ENCODE data around the gene RAB27B. TPM values are rescaled to one million over a fixed set of nuclear protein-coding genes. Genes with fewer than 3 reads are reported as not detected.
A peak's percentile ranks its signal among the peaks of the same experiment; 100 is the strongest.

Gene RAB27B
- polyA plus RNA-seq, 4 donors: 2.0 to 7.5 (median 3.9) TPM

GRCh38 chr18:54857499-54857898 is 29.2 kb downstream of the RAB27B start:
- H3K36me3 ChIP-seq (ENCODE audit: control insufficient read depth in 3 of 3, insufficient read depth in 2 of 3, low read depth in 1 of 3, low read length in 3 of 3): no peaks in the 10 kb centered on the region
- H3K4me1 ChIP-seq (ENCODE audit: control insufficient read depth in 3 of 3, insufficient read depth in 2 of 3, low read depth in 1 of 3, low read length in 2 of 3): no peaks in the 10 kb centered on the region
- DNase-seq: no peak
- H3K27me3 ChIP-seq (ENCODE audit: control insufficient read depth in 3 of 3, insufficient read depth in 3 of 3, low read length in 3 of 3): no peaks in the 10 kb centered on the region
- no peak for FAIRE-seq
- no peak overlapping the region for H3K27ac ChIP-seq (ENCODE audit: low read depth in 1 of 3, low read length in 2 of 3)
- H3K9me3 ChIP-seq (ENCODE audit: control insufficient read depth in 2 of 2, insufficient read depth in 1 of 2, low read depth in 1 of 2, low read length in 1 of 2): no peaks in the 10 kb centered on the region
- WGBS, 3 donors: 87 to 94% (median 90%) methylated on average over 3 of the region's 3 CpGs
- no peak overlapping the region for H3K4me3 ChIP-seq (ENCODE audit: low read depth in 1 of 3, low read length in 3 of 3)

DNA sequence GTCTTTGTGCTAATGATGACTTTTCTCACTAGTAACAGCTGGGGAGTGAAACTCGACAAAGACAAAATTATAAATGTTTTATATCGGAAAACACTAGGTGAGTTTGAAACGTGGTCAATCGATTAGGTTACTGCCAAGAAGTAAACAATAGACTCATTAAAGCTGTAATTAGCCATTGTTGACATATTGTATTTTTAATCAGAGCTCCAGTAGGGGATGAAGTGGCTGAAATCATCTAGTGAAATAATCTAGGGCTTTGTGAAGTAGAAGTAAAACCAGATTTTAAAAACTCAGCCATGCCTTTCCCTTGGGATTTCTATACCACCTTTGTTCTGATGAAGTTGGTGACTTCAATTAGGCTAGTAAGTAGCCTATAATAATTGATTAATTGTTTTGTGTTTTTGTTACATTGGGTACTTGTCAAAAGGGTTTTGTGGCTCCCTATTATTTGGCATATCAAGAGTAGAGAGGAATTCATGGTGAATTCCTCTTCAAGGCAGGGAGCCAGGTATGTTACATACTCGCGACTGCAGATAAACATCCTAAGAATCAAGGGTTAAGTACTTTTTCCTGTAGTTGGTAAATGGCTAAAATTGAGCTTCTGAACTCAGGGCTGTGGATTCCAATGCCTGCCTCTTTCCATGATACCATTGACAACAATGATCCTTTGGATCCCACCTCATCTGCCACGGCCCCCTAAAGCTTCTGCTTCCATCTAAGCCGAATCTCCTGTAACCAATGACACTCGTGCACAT is 31.6 kb downstream of the RAB27B start:
- WGBS, 3 donors: 59 to 67% (median 62%) methylated on average over 9 of the region's 9 CpGs
- H3K4me1 ChIP-seq (ENCODE audit: control insufficient read depth in 3 of 3, insufficient read depth in 2 of 3, low read depth in 1 of 3, low read length in 2 of 3): no peaks in the 10 kb centered on the region
- no peak overlapping the region for H3K27ac ChIP-seq (ENCODE audit: low read depth in 1 of 3, low read length in 2 of 3)
- H3K4me3 ChIP-seq (ENCODE audit: low read depth in 1 of 3, low read length in 3 of 3): no peak overlapping the region
- H3K36me3 ChIP-seq (ENCODE audit: control insufficient read depth in 3 of 3, insufficient read depth in 2 of 3, low read depth in 1 of 3, low read length in 3 of 3): no peaks in the 10 kb centered on the region
- FAIRE-seq (peak; percentile 10), DNase-seq (peak in 1 of 2 donors; percentile 9)
- H3K9me3 ChIP-seq (ENCODE audit: control insufficient read depth in 2 of 2, insufficient read depth in 1 of 2, low read depth in 1 of 2, low read length in 1 of 2): no peaks in the 10 kb centered on the region
- H3K27me3 ChIP-seq (ENCODE audit: control insufficient read depth in 3 of 3, insufficient read depth in 3 of 3, low read length in 3 of 3): no peaks in the 10 kb centered on the region

- Histone ChIP-seq H3K9me3 (ENCODE audit: control insufficient read depth in 2 of 2, insufficient read depth in 1 of 2, low read depth in 1 of 2, low read length in 1 of 2) (no peaks in the 10 kb centered on the region), H3K27ac (ENCODE audit: low read depth in 1 of 3, low read length in 2 of 3) (no peak overlapping the region), H3K27me3 (ENCODE audit: control insufficient read depth in 3 of 3, insufficient read depth in 3 of 3, low read length in 3 of 3) (no peaks in the 10 kb centered on the region), H3K4me1 (ENCODE audit: control insufficient read depth in 3 of 3, insufficient read depth in 2 of 3, low read depth in 1 of 3, low read length in 2 of 3) (no peaks in the 10 kb centered on the region), H3K4me3 (ENCODE audit: low read depth in 1 of 3, low read length in 3 of 3) (no peak overlapping the region), H3K36me3 (ENCODE audit: control insufficient read depth in 3 of 3, insufficient read depth in 2 of 3, low read depth in 1 of 3, low read length in 3 of 3) (no peaks in the 10 kb centered on the region)
- DNase-seq (no peak), FAIRE-seq (no peak)
- WGBS, 3 donors: 51 to 59% (median 55%) methylated on average over 1 of the region's 1 CpG
These were observed 32.7 kb downstream of the RAB27B start for GRCh38 chr18:54860941-54861340.

DNA sequence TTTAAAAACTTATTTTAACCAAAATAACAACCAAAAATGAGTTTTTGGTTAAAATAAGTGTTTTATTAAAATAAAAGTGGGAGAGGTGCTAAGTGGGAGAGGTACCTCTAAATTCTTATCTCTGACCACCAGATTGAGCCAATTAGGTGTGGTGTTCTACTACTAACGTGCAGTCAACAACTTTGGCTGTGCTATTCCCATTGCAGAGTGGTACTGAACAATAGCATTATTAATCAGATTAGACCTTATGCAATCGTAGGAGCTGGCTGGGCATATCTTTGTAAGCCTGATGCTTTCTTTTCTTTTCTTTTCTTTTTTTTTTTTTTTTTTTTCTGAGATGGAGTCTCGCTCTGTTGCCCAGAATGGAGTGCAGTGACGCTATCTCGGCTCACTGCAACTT is 38.9 kb downstream of the RAB27B start:
- no peaks in the 10 kb centered on the region for H3K4me1 ChIP-seq (ENCODE audit: control insufficient read depth in 3 of 3, insufficient read depth in 2 of 3, low read depth in 1 of 3, low read length in 2 of 3)
- FAIRE-seq: no peak
- H3K9me3 ChIP-seq (ENCODE audit: control insufficient read depth in 2 of 2, insufficient read depth in 1 of 2, low read depth in 1 of 2, low read length in 1 of 2): peaks cover 0 to 4% of the 10 kb centered on the region in 2 donors
- no peaks in the 10 kb centered on the region for H3K36me3 ChIP-seq (ENCODE audit: control insufficient read depth in 3 of 3, insufficient read depth in 2 of 3, low read depth in 1 of 3, low read length in 3 of 3)
- 86 to 88% (median 88%) methylated on average over 5 of the region's 5 CpGs for WGBS, 3 donors
- no peak for DNase-seq
- no peaks in the 10 kb centered on the region for H3K27me3 ChIP-seq (ENCODE audit: control insufficient read depth in 3 of 3, insufficient read depth in 3 of 3, low read length in 3 of 3)
- H3K27ac ChIP-seq (ENCODE audit: low read depth in 1 of 3, low read length in 2 of 3): no peak overlapping the region
- no peak overlapping the region for H3K4me3 ChIP-seq (ENCODE audit: low read depth in 1 of 3, low read length in 3 of 3)

DNA sequence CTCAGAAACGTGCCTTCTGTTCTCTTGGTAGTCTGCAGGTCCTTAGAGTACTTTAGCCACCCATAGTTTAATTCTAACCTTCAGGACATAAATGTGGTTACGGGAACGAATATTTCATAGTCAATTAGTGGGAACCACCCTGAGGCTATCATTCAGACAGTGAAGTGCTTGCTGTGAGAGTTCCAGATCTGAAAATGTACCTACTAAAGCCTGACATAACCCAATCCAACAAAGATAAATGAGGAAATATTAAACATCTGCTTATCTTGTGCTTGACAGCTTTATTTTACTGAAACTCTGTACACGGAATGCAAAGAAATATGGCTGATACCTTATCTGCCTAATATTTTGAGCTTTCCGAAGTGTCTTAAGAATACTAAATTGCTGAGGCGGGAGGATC is 43.0 kb downstream of the RAB27B start:
- no peak for DNase-seq
- Histone ChIP-seq H3K27me3 (ENCODE audit: control insufficient read depth in 3 of 3, insufficient read depth in 3 of 3, low read length in 3 of 3) (no peaks in the 10 kb centered on the region), H3K4me3 (ENCODE audit: low read depth in 1 of 3, low read length in 3 of 3) (no peak overlapping the region), H3K9me3 (ENCODE audit: control insufficient read depth in 2 of 2, insufficient read depth in 1 of 2, low read depth in 1 of 2, low read length in 1 of 2) (peaks cover 0 to 4% of the 10 kb centered on the region in 2 donors), H3K4me1 (ENCODE audit: control insufficient read depth in 3 of 3, insufficient read depth in 2 of 3, low read depth in 1 of 3, low read length in 2 of 3) (peaks cover 0 to 9% (median 2%) of the 10 kb centered on the region in 3 donors), H3K27ac (ENCODE audit: low read depth in 1 of 3, low read length in 2 of 3) (no peak overlapping the region), H3K36me3 (ENCODE audit: control insufficient read depth in 3 of 3, insufficient read depth in 2 of 3, low read depth in 1 of 3, low read length in 3 of 3) (no peaks in the 10 kb centered on the region)
- FAIRE-seq: no peak
- 79 to 81% (median 81%) methylated on average over 6 of the region's 6 CpGs for WGBS, 3 donors

- H3K9me3 ChIP-seq (ENCODE audit: control insufficient read depth in 2 of 2, insufficient read depth in 1 of 2, low read depth in 1 of 2, low read length in 1 of 2): no peaks in the 10 kb centered on the region
- no peaks in the 10 kb centered on the region for H3K36me3 ChIP-seq (ENCODE audit: control insufficient read depth in 3 of 3, insufficient read depth in 2 of 3, low read depth in 1 of 3, low read length in 3 of 3)
- DNase-seq (no peak), FAIRE-seq (no peak)
- H3K4me1 ChIP-seq (ENCODE audit: control insufficient read depth in 3 of 3, insufficient read depth in 2 of 3, low read depth in 1 of 3, low read length in 2 of 3): peaks cover 0 to 9% (median 2%) of the 10 kb centered on the region in 3 donors
- no peak overlapping the region for H3K4me3 ChIP-seq (ENCODE audit: low read depth in 1 of 3, low read length in 3 of 3)
- WGBS, 3 donors: 67 to 79% (median 74%) methylated on average over 1 of the region's 1 CpG
- no peaks in the 10 kb centered on the region for H3K27me3 ChIP-seq (ENCODE audit: control insufficient read depth in 3 of 3, insufficient read depth in 3 of 3, low read length in 3 of 3)
- H3K27ac ChIP-seq (ENCODE audit: low read depth in 1 of 3, low read length in 2 of 3): no peak overlapping the region
These were observed 44.4 kb downstream of the RAB27B start for GRCh38 chr18:54872681-54873080.

GRCh38 chr18:54873884-54874255 is 45.6 kb downstream of the RAB27B start:
- H3K4me1 ChIP-seq (ENCODE audit: control insufficient read depth in 3 of 3, insufficient read depth in 2 of 3, low read depth in 1 of 3, low read length in 2 of 3): peaks cover 0 to 9% (median 2%) of the 10 kb centered on the region in 3 donors
- H3K9me3 ChIP-seq (ENCODE audit: control insufficient read depth in 2 of 2, insufficient read depth in 1 of 2, low read depth in 1 of 2, low read length in 1 of 2): no peaks in the 10 kb centered on the region
- peak; percentile 78 to 90 for DNase-seq
- H3K36me3 ChIP-seq (ENCODE audit: control insufficient read depth in 3 of 3, insufficient read depth in 2 of 3, low read depth in 1 of 3, low read length in 3 of 3): no peaks in the 10 kb centered on the region
- FAIRE-seq: no peak
- no peaks in the 10 kb centered on the region for H3K27me3 ChIP-seq (ENCODE audit: control insufficient read depth in 3 of 3, insufficient read depth in 3 of 3, low read length in 3 of 3)
- H3K27ac ChIP-seq (ENCODE audit: low read depth in 1 of 3, low read length in 2 of 3): peak overlapping the region in 2 of 3 donors; percentile 46 to 60
- no peak overlapping the region for H3K4me3 ChIP-seq (ENCODE audit: low read depth in 1 of 3, low read length in 3 of 3)
- 14 to 51% (median 29%) methylated on average over 2 of the region's 2 CpGs for WGBS, 3 donors

DNA sequence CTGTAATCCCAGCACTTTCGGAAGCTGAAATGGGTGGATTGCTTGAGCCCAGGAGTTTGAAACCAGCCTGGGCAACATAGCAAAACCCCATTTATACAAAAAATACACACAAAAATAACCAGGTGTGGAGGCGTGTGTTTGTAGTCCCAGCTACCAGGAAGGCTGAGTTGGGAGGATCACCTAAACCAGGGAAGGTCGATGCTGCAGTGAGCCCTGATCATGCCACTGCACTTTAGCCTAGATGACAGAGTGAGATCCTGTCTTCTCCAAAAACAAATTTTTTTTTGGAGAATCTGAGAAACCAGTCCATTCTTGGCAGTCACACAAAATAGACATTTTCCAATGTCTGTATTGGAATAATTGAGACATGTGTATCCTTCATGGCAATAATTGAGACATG is 46.8 kb downstream of the RAB27B start:
- Histone ChIP-seq H3K4me3 (ENCODE audit: low read depth in 1 of 3, low read length in 3 of 3) (no peak overlapping the region), H3K9me3 (ENCODE audit: control insufficient read depth in 2 of 2, insufficient read depth in 1 of 2, low read depth in 1 of 2, low read length in 1 of 2) (no peaks in the 10 kb centered on the region), H3K4me1 (ENCODE audit: control insufficient read depth in 3 of 3, insufficient read depth in 2 of 3, low read depth in 1 of 3, low read length in 2 of 3) (peaks cover 0 to 15% (median 2%) of the 10 kb centered on the region in 3 donors), H3K27ac (ENCODE audit: low read depth in 1 of 3, low read length in 2 of 3) (no peak overlapping the region), H3K36me3 (ENCODE audit: control insufficient read depth in 3 of 3, insufficient read depth in 2 of 3, low read depth in 1 of 3, low read length in 3 of 3) (no peaks in the 10 kb centered on the region), H3K27me3 (ENCODE audit: control insufficient read depth in 3 of 3, insufficient read depth in 3 of 3, low read length in 3 of 3) (no peaks in the 10 kb centered on the region)
- DNase-seq (no peak), FAIRE-seq (no peak)
- whole genome bisulfite sequencing, 3 donors: 83 to 94% (median 90%) methylated on average over 3 of the region's 3 CpGs

- DNase-seq (no peak), FAIRE-seq (no peak)
- no peak overlapping the region for H3K27ac ChIP-seq (ENCODE audit: low read depth in 1 of 3, low read length in 2 of 3)
- no peaks in the 10 kb centered on the region for H3K27me3 ChIP-seq (ENCODE audit: control insufficient read depth in 3 of 3, insufficient read depth in 3 of 3, low read length in 3 of 3)
- no peak overlapping the region for H3K4me3 ChIP-seq (ENCODE audit: low read depth in 1 of 3, low read length in 3 of 3)
- H3K4me1 ChIP-seq (ENCODE audit: control insufficient read depth in 3 of 3, insufficient read depth in 2 of 3, low read depth in 1 of 3, low read length in 2 of 3): peaks cover 0 to 30% (median 2%) of the 10 kb centered on the region in 3 donors
- H3K9me3 ChIP-seq (ENCODE audit: control insufficient read depth in 2 of 2, insufficient read depth in 1 of 2, low read depth in 1 of 2, low read length in 1 of 2): no peaks in the 10 kb centered on the region
- 92 to 100% (median 92%) methylated on average over 1 of the region's 1 CpG for WGBS, 3 donors
- no peaks in the 10 kb centered on the region for H3K36me3 ChIP-seq (ENCODE audit: control insufficient read depth in 3 of 3, insufficient read depth in 2 of 3, low read depth in 1 of 3, low read length in 3 of 3)
These were observed 48.8 kb downstream of the RAB27B start for GRCh38 chr18:54877076-54877475.

Measured in small intestine (tissue), 7 donors.